GM21423 (cell line): ENCODE data around the gene SPNS3.

ENCODE experiments used
- ATAC-seq: cut with Tn5 transposase; IDR thresholded peaks from one replicate; pipeline ENCODE4 v1.9.1; 2021; ENCODE audit warnings: mild to moderate bottlenecking, moderate library complexity; ENCODE audit not compliant: unreplicated experiment

SPNS3 gene

DNA sequence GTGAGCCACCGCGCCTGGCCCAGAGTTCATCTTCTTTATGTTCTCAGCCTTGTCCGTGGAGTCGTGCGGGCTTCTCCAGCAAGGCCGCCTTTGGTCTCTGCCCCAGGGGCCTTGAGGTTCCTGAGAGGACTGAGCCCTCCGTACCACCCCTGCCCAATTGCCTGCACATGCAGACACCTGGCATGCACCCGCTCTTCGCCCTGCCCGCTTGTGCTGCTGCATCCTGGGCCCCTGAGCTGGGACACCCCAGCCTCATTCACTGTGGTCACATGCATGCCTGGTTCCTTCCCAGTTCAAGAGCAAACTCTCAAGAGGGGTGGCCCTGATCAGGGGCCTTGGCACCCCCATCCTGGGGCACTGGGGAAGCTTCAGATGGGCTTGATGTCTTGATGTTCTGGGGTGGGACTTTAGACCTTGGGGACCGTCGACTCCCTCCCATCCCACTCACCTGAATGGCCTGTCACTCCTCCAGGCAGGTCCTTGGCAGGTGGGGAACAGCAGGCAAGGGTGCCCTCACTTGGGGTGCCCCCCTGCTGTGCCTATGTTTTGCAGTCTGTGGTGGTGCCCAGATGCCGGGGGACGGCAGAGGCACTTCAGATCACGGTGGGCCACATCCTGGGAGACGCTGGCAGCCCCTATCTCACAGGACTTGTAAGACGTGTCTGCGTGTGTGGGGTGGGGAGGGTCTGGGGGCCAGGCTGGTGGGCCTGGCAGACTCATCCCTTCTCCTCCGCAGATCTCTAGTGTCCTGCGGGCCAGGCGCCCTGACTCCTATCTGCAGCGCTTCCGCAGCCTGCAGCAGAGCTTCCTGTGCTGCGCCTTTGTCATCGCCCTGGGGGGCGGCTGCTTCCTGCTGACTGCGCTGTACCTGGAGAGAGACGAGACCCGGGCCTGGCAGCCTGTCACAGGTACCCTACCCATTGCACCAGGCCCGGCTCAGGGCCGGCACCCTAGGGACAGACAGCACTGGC, 52.2 kb downstream of the SPNS3 start:
- no peak for ATAC-seq

DNA sequence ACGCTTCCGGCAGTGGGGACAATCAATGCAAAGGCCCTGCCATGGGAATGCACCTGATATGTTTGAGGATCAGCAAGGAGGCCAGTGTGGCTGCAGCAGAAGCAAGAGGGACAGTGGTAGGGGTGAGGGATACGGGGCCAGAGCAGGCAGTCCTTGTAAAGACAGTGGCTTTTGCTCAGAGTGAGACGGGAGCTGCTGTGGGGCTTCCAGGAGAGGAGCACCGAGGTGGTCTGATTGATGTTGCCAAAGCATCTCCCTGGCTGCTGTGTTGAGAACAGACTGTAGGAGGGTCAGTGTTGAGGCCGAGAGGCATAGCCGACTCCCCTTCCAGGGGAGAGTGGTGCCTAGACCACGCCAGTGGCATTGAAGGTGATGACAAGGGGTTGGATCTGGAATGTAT, 53.6 kb downstream of the SPNS3 start:
- no peak for ATAC-seq

DNA sequence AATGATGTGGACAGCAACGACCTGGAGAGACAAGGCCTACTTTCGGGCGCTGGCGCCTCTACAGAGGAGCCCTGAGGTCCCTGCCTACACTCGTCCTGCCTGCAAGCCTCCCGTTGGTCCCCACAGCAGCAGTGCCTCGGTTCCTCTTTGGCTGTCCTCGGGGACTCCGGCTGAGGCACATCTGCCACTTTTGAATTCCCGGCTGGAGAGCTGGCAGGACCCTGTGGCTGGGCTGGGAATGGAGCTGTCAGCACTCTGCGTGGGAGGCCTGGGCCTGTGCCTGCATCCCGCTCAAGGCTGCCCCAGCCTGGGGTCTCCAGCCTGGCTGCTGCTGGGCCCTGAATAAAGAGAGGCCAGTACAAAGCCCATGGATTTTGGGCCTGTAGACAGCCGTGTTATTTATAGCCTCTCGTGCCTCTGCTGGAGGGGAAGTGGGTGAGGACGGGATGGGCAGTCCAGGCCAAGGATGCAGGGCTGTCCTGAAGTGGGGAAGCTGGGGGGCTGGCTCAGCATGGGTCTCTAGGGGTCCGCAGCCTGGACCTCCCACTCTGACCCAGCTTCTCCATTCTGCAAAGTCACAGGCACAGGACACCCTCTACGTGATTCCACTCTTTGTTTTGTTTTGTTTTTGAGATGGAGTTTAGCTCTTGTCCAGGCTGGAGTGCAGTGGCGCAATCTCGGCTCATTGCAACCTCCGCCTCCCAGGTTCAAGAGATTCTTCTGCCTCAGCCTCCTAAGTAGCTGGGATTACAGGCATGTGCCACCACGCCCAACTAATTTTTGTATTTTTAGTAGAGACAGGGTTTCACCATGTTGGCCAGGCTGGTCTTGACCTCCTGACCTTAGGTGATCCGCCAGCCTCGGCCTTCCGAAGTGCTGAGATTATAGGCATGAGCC, 54.3 kb downstream of the SPNS3 start:
- no peak for ATAC-seq

DNA sequence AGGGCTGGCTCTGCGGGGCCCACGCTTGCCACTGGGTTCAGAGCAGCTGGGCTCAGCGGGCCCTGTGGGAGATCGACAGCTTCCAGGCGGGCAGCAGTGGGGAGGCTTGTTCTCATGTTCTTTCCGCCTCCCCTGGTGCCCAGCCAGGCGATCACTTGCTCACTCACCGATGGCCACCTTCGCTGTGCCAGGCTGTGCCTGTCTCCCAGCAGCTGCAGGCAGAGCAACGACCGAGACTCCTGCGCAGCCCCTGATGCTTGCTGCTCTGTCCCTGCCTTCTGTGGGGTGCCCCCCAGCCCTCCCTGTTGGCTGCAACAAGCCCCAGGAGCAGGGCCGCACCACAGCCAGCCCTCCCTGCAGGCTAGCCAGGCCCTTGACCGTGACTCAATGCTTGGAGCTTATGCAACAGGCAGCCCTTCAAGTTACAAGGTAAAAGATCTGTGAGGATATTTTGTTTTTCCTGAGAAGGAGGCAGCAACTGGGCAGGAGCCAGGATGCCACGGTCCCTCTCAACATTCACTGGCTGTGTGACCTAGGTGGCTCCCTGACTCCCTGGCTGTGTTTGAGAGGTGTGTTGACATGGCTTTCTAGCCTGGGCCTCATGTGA, 55.4 kb downstream of the SPNS3 start:
- no peak for ATAC-seq

DNA sequence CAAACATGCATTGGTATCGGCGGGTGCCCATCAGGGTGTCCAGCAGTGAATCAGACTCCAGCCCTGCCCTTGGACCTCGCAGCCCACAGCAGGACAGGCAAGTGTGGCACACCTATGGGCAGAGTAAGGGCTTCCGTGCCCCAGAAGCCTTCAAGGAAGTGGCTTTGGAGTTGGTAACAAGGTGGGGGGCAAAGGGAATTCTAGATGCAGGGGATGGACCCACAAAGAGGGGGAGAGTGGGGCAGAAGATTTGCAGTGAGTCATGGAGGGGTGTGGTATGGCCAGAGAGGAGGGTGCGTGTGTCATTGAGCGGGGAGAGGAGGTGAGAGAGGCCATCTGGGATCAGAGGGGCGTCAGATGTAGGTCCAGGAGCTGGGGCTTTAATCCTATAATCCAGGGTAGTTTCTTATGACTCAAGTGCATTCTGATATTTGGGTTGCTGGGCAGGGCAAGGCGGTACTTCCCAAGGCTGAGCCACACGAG, 56.4 kb downstream of the SPNS3 start:
- ATAC-seq: no peak

DNA sequence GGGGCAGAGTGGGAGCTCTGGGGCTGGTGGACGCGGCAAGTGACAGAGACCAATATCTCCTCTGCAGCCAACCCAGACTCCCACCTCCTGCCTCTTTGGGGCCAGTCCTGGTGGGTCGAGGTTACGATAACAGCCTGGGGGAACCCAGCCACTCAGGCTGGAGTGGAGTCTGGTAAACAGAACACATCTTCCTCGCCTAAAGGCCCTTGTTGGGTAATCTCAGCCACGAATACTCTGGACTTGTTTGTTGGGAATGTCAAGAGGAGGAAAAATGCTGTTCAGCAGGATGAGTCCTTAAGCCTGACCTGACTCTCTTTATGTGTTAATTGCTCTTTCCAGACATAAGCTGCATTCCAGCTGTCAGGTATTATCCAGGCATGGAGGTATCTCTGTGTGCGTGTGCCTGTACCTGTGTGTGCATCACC, 56.9 kb downstream of the SPNS3 start:
- ATAC-seq: no peak

DNA sequence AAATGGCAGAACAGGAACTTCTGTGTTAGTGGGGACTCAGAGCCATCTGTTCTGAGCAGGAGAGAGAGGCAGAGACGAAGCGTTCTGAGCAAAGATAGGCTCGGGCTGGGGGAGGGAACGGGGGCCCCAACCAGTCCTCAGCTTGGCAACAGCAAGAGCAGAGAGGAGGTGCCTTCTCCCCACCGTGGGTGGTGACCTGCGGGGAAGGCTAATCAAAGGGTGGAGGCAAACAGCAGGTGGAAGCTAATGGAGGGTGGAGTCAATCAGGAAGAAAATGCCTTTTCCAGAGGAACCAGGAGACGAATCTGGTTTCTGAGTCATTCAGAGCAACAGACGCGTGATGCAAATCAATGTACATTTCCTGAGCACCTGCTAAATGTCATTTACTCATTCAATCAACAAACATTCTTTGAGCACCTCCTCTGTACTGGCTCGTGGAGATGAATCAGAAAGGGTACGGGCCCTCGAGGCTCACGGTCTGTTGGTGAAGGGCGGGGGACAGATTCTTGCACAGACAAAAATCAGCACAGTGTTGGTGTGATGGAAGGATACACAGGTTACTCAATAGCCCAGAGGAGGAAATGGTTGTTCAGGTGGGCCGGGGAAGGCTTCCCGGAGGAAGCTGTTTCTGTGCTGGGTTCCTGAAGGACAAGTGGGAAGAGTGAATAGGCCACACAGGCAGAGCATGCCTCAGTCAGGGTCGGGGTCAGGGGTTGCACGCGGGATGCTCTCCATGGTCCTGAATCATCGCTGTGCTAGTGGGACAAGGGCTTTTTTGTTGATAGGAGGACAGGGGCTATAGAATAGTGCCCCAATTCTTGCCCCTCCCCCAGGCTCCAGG, 59.2 kb downstream of the SPNS3 start:
- ATAC-seq: no peak

DNA sequence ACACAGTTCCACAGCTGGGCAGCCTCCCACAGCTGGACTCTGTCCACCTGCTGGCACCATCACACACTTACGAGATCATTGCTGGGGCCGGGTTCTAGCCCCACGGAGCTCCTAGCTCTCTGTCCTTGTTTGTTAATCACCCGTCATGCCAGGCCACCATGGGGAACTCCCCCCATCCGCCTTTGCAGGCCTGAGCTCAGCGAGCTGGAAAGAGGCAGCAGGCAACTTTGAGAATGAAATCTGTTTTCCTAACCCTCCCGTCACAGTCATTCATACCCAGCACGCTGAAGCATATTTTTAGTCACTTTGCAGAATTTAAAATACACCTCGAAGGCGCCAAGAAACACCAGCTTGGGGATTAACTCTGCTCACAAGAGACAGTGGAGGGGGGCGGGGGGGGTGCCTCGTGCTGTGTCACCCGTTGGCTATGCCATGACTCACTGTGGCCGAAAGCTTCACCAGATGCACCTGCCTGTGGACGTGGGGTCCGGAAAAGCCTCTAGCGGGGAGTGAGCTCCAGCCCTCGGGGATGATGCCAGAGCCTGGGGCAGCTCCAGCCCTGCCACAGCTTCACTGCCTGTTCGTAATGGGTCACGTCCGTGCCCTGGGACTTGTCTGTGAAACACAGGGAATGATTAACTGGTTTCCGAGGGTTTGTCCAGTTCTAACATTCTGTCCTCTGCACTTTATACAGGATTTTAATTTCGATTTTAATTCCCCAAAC, 63.5 kb downstream of the SPNS3 start:
- ATAC-seq: no peak

DNA sequence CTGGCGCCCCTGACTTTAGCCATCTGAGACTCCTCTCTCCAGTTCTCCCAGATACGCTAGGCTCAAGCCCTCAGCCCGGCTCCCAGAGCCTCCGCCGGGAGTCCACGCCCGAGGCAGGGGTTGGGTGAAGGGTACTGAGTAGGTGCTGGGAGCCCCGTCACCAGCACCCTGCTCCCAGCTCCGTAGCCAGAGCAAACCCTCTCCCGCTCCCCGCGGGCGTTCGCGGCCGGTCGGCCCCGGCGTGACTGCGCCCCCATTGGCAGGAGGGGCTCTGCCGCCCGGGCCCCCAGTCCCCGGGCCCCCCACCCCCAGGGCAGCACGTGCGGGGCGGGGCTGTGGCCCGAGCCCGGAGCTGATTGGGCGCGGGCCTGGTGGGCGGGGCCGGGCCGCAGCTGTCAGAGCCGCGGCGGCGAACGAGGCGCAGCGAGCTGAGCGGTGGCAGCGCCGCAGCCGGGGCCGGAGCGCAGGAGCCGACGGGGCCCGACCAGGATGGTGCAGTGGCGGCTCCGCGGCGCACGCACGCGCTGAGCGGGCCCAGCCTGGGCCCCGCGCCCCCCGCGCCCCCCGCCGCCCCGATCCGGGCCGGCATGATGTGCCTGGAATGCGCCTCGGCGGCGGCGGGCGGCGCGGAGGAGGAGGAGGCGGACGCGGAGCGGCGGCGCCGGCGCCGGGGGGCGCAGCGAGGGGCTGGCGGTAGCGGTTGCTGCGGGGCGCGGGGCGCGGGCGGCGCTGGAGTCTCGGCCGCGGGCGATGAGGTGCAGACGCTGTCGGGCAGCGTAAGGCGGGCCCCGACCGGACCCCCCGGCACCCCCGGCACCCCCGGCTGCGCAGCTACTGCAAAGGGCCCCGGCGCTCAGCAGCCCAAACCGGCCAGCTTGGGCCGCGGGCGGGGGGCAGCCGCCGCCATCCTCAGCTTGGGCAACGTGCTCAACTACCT, 65.0 kb downstream of the SPNS3 start, which contains the start of gene SPNS2:
SPNS2 (plus strand) TSS at position 421 of the 937 bp plus-strand sequence; CDS start at position 588, 167 bp downstream.
- ATAC-seq: no peak

DNA sequence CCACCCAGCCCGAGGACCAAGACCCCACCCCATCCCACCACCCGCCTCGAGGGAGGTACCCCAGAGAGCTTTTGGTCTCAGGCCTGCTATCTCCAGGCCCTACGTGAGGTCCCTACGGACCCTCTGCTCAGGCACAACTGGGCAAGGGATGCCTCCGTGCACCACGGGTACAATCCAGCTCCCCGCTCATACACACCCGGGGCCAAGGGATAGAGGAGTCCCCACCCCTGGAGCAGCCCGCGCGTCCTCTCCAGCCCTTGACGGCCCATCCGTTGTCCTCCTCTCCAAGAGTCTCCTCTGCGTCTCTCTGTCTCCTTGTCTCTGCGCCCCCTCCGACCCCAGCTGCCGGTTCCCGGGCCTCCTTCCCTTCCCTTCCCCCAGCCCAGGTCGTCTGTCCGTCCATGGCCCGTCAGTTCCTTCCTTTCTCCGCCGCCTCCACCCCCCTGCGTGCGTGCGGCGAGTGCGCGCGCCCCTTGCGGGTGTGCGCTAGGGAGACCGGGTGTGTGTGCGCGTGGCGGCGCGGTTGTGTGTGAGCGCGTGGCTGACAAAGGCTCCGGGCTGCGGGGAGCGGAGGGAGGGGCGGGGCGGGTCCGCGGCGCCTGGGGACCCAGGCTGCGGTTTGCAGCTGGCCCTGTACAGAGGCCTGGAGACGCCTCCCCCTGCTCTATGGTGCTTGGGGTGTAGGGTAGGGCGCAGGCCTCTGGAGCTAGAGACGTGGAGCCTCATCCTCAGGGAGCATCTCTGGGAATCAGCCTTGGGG, 65.9 kb downstream of the SPNS3 start:
- no peak for ATAC-seq

DNA sequence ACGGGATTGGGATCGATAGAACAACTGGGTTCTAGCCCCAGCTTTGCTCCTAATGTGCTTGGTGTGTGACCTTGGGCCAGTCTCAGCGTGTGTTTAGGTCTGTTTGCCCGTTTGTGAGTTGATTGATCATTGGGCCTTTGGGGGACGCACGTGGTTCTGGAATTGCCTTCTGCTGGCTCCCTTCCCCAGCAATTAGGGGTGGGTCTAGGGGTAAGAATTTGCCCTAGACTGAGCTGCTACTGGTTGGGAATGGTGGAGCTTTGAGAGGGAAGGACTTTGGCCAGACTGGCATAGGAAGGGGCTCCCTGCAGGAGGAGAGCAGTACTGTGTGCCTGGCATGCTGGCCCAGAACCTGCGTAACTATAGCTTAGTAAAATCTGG, 66.4 kb downstream of the SPNS3 start:
- ATAC-seq: no peak

DNA sequence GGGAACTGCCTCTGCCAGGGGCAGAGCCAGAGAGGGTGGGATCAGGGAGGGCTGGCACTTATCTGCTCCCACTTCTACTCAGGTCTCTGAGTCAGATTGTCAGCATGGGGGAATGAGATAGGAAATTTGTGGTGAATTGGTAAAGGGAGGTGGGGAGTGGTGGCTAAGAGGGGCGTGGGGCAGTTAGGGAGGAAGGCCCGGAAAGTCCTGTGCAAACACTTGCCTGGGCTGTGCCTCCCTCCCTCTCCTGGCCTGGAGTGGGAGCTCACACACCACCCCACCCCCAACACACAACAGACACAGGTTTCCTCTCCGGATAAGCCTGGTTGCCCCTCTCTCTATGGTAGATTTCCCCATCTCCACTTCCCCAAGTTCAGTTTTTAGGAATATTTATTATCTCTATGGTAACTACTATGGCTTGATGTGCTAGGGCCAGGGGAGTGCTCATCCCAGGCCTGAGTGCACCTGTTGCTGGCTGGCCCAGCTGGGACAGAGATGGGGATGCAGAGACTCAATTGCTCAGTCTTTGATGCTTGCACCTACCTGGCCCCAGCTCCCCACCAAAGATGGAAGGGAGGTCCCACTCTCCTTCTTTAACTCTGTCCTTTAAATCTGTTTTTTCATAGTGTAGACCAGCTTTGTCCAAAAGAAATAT, 67.7 kb downstream of the SPNS3 start:
- ATAC-seq: no peak

DNA sequence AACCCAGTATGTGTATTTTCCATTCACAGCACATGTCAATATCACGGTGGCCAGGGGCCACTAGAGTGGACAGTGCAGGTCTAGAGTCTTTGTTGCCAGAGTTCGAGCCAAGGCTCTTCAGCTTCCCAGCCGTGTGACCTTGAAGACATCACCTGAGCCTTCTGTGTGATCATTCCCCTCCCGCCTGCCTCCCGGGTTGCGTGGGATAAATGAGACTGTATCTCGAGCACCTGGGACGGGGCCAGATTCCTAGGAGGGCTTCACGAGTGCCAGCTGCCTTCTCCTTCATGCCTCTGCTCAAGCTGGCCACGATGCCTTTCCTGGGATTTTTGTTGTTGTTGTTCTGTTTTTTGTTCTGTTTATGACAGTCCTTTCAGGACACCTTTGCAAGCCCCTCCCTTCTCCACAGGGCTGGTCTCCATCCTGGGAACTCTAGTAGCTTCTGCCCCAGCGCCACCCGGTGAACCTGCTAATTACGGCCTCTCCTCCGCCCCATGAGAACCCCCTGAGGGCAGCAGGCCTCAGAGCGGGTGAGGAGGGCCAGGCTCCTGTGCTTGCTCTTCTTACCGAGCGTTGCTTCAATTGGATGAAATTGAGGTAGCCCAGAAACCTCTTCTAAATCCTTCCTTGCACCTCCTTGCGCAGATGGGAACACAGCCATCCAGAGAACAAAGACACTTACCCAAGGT, 68.9 kb downstream of the SPNS3 start:
- no peak for ATAC-seq

DNA sequence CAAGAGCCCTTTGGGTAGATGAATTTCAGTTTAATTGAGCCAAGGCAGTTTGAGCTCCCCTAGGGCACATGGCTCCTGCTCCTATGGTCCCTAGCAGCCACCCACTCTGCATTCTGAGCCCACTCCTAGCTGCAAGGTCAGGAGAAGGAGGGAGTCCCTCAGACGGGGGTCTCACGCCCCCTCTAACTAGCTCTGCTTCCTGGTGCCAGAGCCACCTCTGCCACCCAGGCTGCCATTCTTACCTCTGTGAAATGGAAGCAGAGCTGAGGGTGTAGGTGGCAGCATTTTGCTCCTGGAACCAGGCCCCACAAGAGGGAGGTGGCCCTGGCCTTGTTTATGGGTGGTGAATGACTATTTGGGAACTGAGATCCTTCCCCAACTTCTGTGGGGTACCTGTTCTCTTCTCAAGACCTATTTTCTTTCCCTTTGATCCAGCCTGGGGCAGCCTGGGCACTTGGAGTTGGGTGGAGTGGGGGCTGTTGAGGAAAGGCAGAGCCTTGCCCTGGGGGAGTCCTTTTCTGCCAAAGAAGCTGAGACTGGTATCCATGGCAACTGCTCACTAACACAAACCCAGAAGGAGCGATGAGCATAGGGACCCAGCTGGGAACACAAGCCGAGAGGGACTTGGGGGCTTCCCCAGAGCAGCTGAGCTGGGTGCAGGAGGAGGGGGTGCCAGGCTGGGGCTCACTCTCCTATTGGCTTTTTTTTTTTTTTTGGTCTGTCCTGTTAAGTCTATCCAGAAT, 69.7 kb downstream of the SPNS3 start:
- ATAC-seq: no peak

DNA sequence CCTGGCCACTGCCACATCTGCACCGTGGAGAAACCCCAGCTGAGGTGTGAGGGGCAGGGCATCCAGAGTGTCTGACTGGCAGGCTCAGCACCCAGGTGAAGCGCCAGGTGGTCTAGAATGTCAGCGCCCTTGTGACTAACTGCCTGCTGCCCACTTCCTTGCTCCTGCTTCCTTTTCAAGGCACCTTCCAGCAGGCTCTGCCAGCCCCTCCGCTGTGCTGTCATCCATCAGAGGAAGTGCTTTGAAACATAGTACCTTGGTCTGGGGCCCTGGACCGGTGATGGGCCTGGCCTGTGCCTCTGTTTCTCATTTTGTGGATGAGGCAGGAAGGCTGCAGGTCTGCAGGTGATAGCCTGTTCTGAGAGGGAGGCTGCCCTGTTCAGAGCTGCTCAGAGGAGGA, 70.4 kb downstream of the SPNS3 start:
- ATAC-seq: no peak

DNA sequence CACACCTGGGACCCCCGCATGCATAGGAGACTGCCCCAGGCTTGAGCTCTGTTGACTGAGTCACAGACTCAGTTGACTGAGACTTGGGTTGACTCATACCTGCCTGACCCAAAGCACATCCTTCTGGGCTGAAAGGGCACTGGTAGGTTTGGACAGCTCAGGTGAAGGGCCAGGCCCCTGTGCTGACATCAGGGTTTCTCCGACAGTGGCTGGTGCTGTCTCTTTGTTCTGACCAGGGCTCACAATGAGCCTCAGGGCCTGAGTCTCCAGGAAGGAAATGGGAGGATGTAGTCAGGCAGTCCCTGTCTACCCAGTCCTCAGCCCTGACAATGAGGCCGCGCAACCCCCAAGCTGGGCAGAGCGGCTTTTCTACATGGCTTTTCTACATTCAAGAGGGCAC, 71.4 kb downstream of the SPNS3 start:
- no peak for ATAC-seq
